Measurements from ENCODE around the gene TNIP2. TPM values are rescaled to one million over a fixed set of nuclear protein-coding genes. Genes with fewer than 3 reads are reported as not detected.
"Not testable (repeated sequence)": the region's sequence is repeated elsewhere in the genome, so short reads cannot be mapped to it uniquely, and the experiment has no call there.

TNIP2 gene
- total RNA-seq, 1 experiment from 2014 or later, result 31.9 TPM

- no peak for DNase-seq (ENCODE audit: low spot score)
- ChIA-PET CTCF (no interaction called here), POLR2A (ENCODE audit: low non-redundant PET) (interaction anchor here (0.6 kb wide), 1 partner anchor 15 kb away, joined by 3 read pairs; no protein-coding TSS in a partner anchor)
- Histone ChIP-seq H3K4me1 (ENCODE audit: insufficient read depth, low read length, poor library complexity, severe bottlenecking) (no peaks in the 10 kb centered on the region), H3K27ac (ENCODE audit: low read depth, low read length, poor library complexity, severe bottlenecking) (no peak overlapping the region), H3K9me3 (ENCODE audit: low read depth, low read length, poor library complexity, severe bottlenecking) (no peaks in the 10 kb centered on the region), H3K36me3 (ENCODE audit: insufficient read depth, low read length, poor library complexity, severe bottlenecking) (peaks cover 27% of the 10 kb centered on the region), H3K4me3 (ENCODE audit: low read depth, low read length, poor library complexity, severe bottlenecking) (no peak overlapping the region), H3K27me3 (replicated peaks; ENCODE audit: insufficient read depth, low read depth, low read length, poor library complexity) (no peaks in the 10 kb centered on the region)
- intact Hi-C loops (cut with micrococcal nuclease; ENCODE audit: unreplicated experiment), result no loop called here
- TF ChIP-seq EZH2 (IDR thresholded peaks at IDR 0.05; ENCODE audit: borderline replicate concordance, low read depth, low read length, poor library complexity, severe bottlenecking) (no peak), CTCF (conservative IDR thresholded peaks at IDR 0.05; ENCODE audit: low read depth, low read length) (no peak)
- no TSS peak for BruUV-seq (replicated peaks)
Observed at GRCh38 chr4:2729533-2729875, 26.6 kb downstream of the TNIP2 start.

- intact Hi-C loops (cut with micrococcal nuclease; ENCODE audit: unreplicated experiment), result no loop called here
- DNase-seq (ENCODE audit: low spot score), result no peak
- Histone ChIP-seq H3K27me3 (replicated peaks; ENCODE audit: insufficient read depth, low read depth, low read length, poor library complexity) (no peaks in the 10 kb centered on the region), H3K36me3 (ENCODE audit: insufficient read depth, low read length, poor library complexity, severe bottlenecking) (peaks cover 23% of the 10 kb centered on the region), H3K9me3 (ENCODE audit: low read depth, low read length, poor library complexity, severe bottlenecking) (no peaks in the 10 kb centered on the region), H3K27ac (ENCODE audit: low read depth, low read length, poor library complexity, severe bottlenecking) (no peak overlapping the region), H3K4me3 (ENCODE audit: low read depth, low read length, poor library complexity, severe bottlenecking) (no peak overlapping the region), H3K4me1 (ENCODE audit: insufficient read depth, low read length, poor library complexity, severe bottlenecking) (no peaks in the 10 kb centered on the region)
- BruUV-seq (replicated peaks), result no TSS peak
- ChIA-PET CTCF (no interaction called here), POLR2A (ENCODE audit: low non-redundant PET) (no interaction called here)
- TF ChIP-seq EZH2 (IDR thresholded peaks at IDR 0.05; ENCODE audit: borderline replicate concordance, low read depth, low read length, poor library complexity, severe bottlenecking), result no peak
- TF ChIP-seq CTCF (conservative IDR thresholded peaks at IDR 0.05; ENCODE audit: low read depth, low read length), result no peak
Observed at GRCh38 chr4:2728806-2729532, 27.2 kb downstream of the TNIP2 start.

- intact Hi-C loops (cut with micrococcal nuclease; ENCODE audit: unreplicated experiment), result no loop called here
- BruUV-seq (replicated peaks), result no TSS peak
Observed at GRCh38 chr4:2728221-2728620, 27.9 kb downstream of the TNIP2 start.

GRCh38 chr4:2726881-2727280 lies 29.3 kb downstream of the TNIP2 start:
- H3K36me3 ChIP-seq (ENCODE audit: insufficient read depth, low read length, poor library complexity, severe bottlenecking); CTCF ChIA-PET; H3K4me1 ChIP-seq (ENCODE audit: insufficient read depth, low read length, poor library complexity, severe bottlenecking); H3K27me3 ChIP-seq (replicated peaks; ENCODE audit: insufficient read depth, low read depth, low read length, poor library complexity); H3K27ac ChIP-seq (ENCODE audit: low read depth, low read length, poor library complexity, severe bottlenecking); BruUV-seq (replicated peaks); POLR2A ChIA-PET (ENCODE audit: low non-redundant PET); DNase-seq (ENCODE audit: low spot score); intact Hi-C loops (cut with micrococcal nuclease; ENCODE audit: unreplicated experiment); H3K9me3 ChIP-seq (ENCODE audit: low read depth, low read length, poor library complexity, severe bottlenecking); H3K4me3 ChIP-seq (ENCODE audit: low read depth, low read length, poor library complexity, severe bottlenecking): not testable (repeated sequence)

More at GRCh38 chr4:2728221-2728620, 27.9 kb downstream of the TNIP2 start:
- no peak for DNase-seq (ENCODE audit: low spot score)
- H3K27ac ChIP-seq (ENCODE audit: low read depth, low read length, poor library complexity, severe bottlenecking), result no peak overlapping the region
- H3K9me3 ChIP-seq (ENCODE audit: low read depth, low read length, poor library complexity, severe bottlenecking), result no peaks in the 10 kb centered on the region
- ChIA-PET POLR2A (ENCODE audit: low non-redundant PET) (no interaction called here), CTCF (interaction anchor here (0.5 kb wide), 1 partner anchor 960 kb away, joined by 5 read pairs; no protein-coding TSS in a partner anchor)
- H3K4me3 ChIP-seq (ENCODE audit: low read depth, low read length, poor library complexity, severe bottlenecking), result no peak overlapping the region
- H3K36me3 ChIP-seq (ENCODE audit: insufficient read depth, low read length, poor library complexity, severe bottlenecking), result peaks cover 18% of the 10 kb centered on the region
- TF ChIP-seq EZH2 (IDR thresholded peaks at IDR 0.05; ENCODE audit: borderline replicate concordance, low read depth, low read length, poor library complexity, severe bottlenecking) (no peak), CTCF (conservative IDR thresholded peaks at IDR 0.05; ENCODE audit: low read depth, low read length) (no peak)
- H3K4me1 ChIP-seq (ENCODE audit: insufficient read depth, low read length, poor library complexity, severe bottlenecking), result no peaks in the 10 kb centered on the region
- no peaks in the 10 kb centered on the region for H3K27me3 ChIP-seq (replicated peaks; ENCODE audit: insufficient read depth, low read depth, low read length, poor library complexity)

Data from A673 (cell line).